GM12878 (cell line): ENCODE results near the gene COL9A3. TPM values are rescaled to one million over a fixed set of nuclear protein-coding genes. Genes with fewer than 3 reads are reported as not detected.

Experiments used
- ATAC-seq: fragments of 200-7000 bp; cut with Tn5 transposase; 3 replicates; pipeline ENCODE4 v1.9.1; 2020; ENCODE audit warnings: mild to moderate bottlenecking, moderate library complexity
- BruUV-seq: library from RNA; stranded (reverse); fragments of 400-500 nt; replicated peaks from 2 replicates; lab custom pipeline; 2021; lab: Mats Ljungman, UMichigan
- CTCF ChIA-PET: fragments of 300-600 bp; sonication (Branson Sonifier 250); formaldehyde crosslinking; extraction: SDS; loops from one replicate; lab custom pipeline; 2021; ENCODE audit warnings: inconsistent platforms; lab: Yijun Ruan, JAX
- POLR2A ChIA-PET: fragments of 350-600 bp; formaldehyde crosslinking; extraction: SDS; loops from one replicate; lab custom pipeline; 2021; ENCODE audit warnings: inconsistent platforms; lab: Charles Lee
- RAD21 ChIA-PET: fragments of 300-600 bp; sonication (Branson Sonifier 250); formaldehyde crosslinking; loops from one replicate; lab custom pipeline; 2023; ENCODE audit warnings: antibody characterized with exemption; ENCODE audit not compliant: unreplicated experiment; lab: Charles Lee
- SMC1A ChIA-PET: fragments of 300-600 bp; sonication (Branson Sonifier 250); formaldehyde crosslinking; loops from one replicate; lab custom pipeline; 2023; ENCODE audit not compliant: unreplicated experiment, uncharacterized antibody; lab: Charles Lee
- DNase-seq: peaks from one replicate; pipeline ENCODE4 v3.0.0-alpha.2; 2011; ENCODE audit warnings: low read depth, low spot score
- FAIRE-seq: peaks from 3 replicates; lab custom pipeline; 2011; peaks lifted over from hg19 to GRCh38; lab: Jason Lieb, UNC
- H2AFZ ChIP-seq: 2 replicates; pipeline ENCODE4 v1.6.0; 2011; ENCODE audit warnings: low read depth, low read length, control low read depth; ENCODE audit not compliant: control insufficient read depth
- H3K27ac ChIP-seq: 2 replicates; pipeline ENCODE4 v1.5.1; 2011; ENCODE audit warnings: control low read depth; ENCODE audit not compliant: control insufficient read depth, insufficient read depth
- H3K27me3 ChIP-seq, 2 experiments: replicated peaks in 1 of 2; 2 replicates each; pipeline versions ENCODE4 v1.6.0 to v1.6.1; 2011; ENCODE audit warnings: low read length in 1 of 2; ENCODE audit not compliant: control insufficient read depth in 2 of 2, insufficient read depth in 2 of 2
- H3K36me3 ChIP-seq, 2 experiments: 2 replicates each; pipeline ENCODE4 v1.5.1; 2011; ENCODE audit warnings: low read length in 1 of 2; ENCODE audit not compliant: control insufficient read depth in 2 of 2, insufficient read depth in 2 of 2
- H3K4me1 ChIP-seq: 2 replicates; pipeline ENCODE4 v1.6.1; 2011; ENCODE audit warnings: mild to moderate bottlenecking, low read length, moderate library complexity, mixed read lengths; ENCODE audit not compliant: control insufficient read depth, insufficient read depth
- H3K4me2 ChIP-seq: 2 replicates; pipeline ENCODE4 v1.6.0; 2011; ENCODE audit warnings: control low read depth; ENCODE audit not compliant: control insufficient read depth, insufficient read depth
- H3K4me3 ChIP-seq: fragments of 200-600 bp; sonication (generic); 2 replicates; pipeline ENCODE4 v1.5.1; 2016
- H3K79me2 ChIP-seq: 2 replicates; pipeline ENCODE4 v1.6.0; 2011; ENCODE audit warnings: low read length; ENCODE audit not compliant: control insufficient read depth, insufficient read depth
- H3K9ac ChIP-seq: 2 replicates; pipeline ENCODE4 v1.8.0; 2011; ENCODE audit warnings: low read length, control low read depth, mixed read lengths; ENCODE audit not compliant: control insufficient read depth, insufficient read depth
- H3K9me3 ChIP-seq: replicated peaks from 3 replicates; pipeline ENCODE4 v1.5.1; 2011; ENCODE audit warnings: mild to moderate bottlenecking, low read length; ENCODE audit not compliant: control insufficient read depth, insufficient read depth
- H4K20me1 ChIP-seq: 2 replicates; pipeline ENCODE4 v1.6.0; 2011; ENCODE audit not compliant: control insufficient read depth, insufficient read depth
- BCL11A ChIP-seq: IDR thresholded peaks from 2 replicates; pipeline ENCODE4 v1.6.1; 2011; ENCODE audit warnings: low read depth, low read length
- DPF2 ChIP-seq: fragments of 450-650 bp; IDR thresholded peaks from 2 replicates; pipeline ENCODE4 v1.6.1; 2017; ENCODE audit warnings: mild to moderate bottlenecking
- GABPA ChIP-seq: IDR thresholded peaks from 2 replicates; pipeline ENCODE4 v1.6.1; 2014; ENCODE audit warnings: antibody characterized with exemption, low read depth, mild to moderate bottlenecking, inconsistent platforms
- JUND ChIP-seq: IDR thresholded peaks from 2 replicates; pipeline ENCODE4 v1.6.1; 2012; ENCODE audit warnings: low read depth, mild to moderate bottlenecking, low read length, improper control_type of control experiment, moderate library complexity
- LARP7 ChIP-seq: fragments of 450-650 bp; IDR thresholded peaks from 2 replicates; pipeline ENCODE4 v1.6.1; 2017; ENCODE audit warnings: mild to moderate bottlenecking
- MEF2A ChIP-seq: IDR thresholded peaks from 2 replicates; pipeline ENCODE4 v1.6.1; 2011; ENCODE audit warnings: low read depth, mild to moderate bottlenecking, low read length, moderate library complexity; ENCODE audit not compliant: insufficient read depth
- NFIC ChIP-seq: IDR thresholded peaks from 2 replicates; pipeline ENCODE4 v1.6.1; 2012; ENCODE audit warnings: low read depth, mild to moderate bottlenecking, inconsistent platforms, low read length, moderate library complexity
- POLR2AphosphoS2 ChIP-seq: IDR thresholded peaks from 2 replicates; pipeline ENCODE4 v1.6.1; 2011; ENCODE audit warnings: low read depth, mild to moderate bottlenecking, low read length, improper control_type of control experiment, moderate library complexity
- RCOR1 ChIP-seq: conservative IDR thresholded peaks from 2 replicates; pipeline ENCODE4 v1.6.1; 2012; ENCODE audit warnings: low read depth, low read length, improper control_type of control experiment
- SIX5 ChIP-seq: IDR thresholded peaks from 2 replicates; pipeline ENCODE4 v1.6.1; 2011; ENCODE audit warnings: mild to moderate bottlenecking, low read depth, low read length, moderate library complexity; ENCODE audit not compliant: severe bottlenecking
- SMAD1 ChIP-seq: fragments of 450-650 bp; IDR thresholded peaks from 2 replicates; pipeline ENCODE4 v1.6.1; 2018; ENCODE audit warnings: mild to moderate bottlenecking, low read depth; ENCODE audit not compliant: partially characterized antibody
- SMC3 ChIP-seq: IDR thresholded peaks from 2 replicates; pipeline ENCODE4 v1.6.1; 2011; ENCODE audit warnings: low read length, improper control_type of control experiment, borderline replicate concordance
- SP1 ChIP-seq: IDR thresholded peaks from one replicate; pipeline ENCODE4 v1.6.1; 2011; ENCODE audit warnings: low read depth, low read length
- TBL1XR1 ChIP-seq: IDR thresholded peaks from 2 replicates; pipeline ENCODE4 v1.6.1; 2012; ENCODE audit warnings: low read depth, low read length, improper control_type of control experiment
- USF2 ChIP-seq: IDR thresholded peaks from 2 replicates; pipeline ENCODE4 v1.6.1; 2011; ENCODE audit warnings: low read depth, low read length, improper control_type of control experiment, borderline replicate concordance
- WGBS: methylation state at CpG from one replicate; pipeline ENCODE4 v1.1.6; 2016; ENCODE audit warnings: low lambda C conversion rate; ENCODE audit not compliant: insufficient replicate concordance, insufficient coverage; ENCODE audit errors: missing lambda C conversion rate; 5-methylcytosine and 5-hydroxymethylcytosine counted together
- in situ Hi-C: fragments of 300-500 bp; cut with MboI; formaldehyde crosslinking; loops from 9 replicates; pipeline ENCODE4 v1.14.3; 2018; ENCODE audit warnings: mixed read lengths
- intact Hi-C: fragments of 100-400 bp; cut with micrococcal nuclease; formaldehyde crosslinking; loops from one replicate; pipeline ENCODE4 v1.14.2; 2022; ENCODE audit not compliant: unreplicated experiment
- polyA plus RNA-seq, 11 experiments: library from polyadenylated mRNA; depleted of rRNA in 4 of 11; unstranded in 6 of 11; stranded (reverse) in 5 of 11; fragments of >200 nt; fragmentation: Nextera tagmentation in 4 of 11; fragmentation: Illumina TruSeq in 1 of 11; extraction: Ambion mirVana in 4 of 11; extraction: Trizol in 1 of 11; gene quantifications; 1 replicate in 1 of 11; 2 replicates in 10 of 11; pipeline versions ENCODE4 v1.2.1 to v1.2.3, GENCODE V29; 2011 to 2016; ENCODE audit warnings: inconsistent platforms in 2 of 11, missing spikeins in 2 of 11, low read depth in 1 of 11
- total RNA-seq, 4 experiments: library from RNA; depleted of rRNA in 3 of 4; stranded (reverse); fragments of >200 nt in 3 of 4; fragmentation: Illumina TruSeq in 1 of 4; extraction: Trizol in 1 of 4; gene quantifications; 2 replicates each; pipeline versions ENCODE4 v1.2.1 to v1.2.3, GENCODE V29; 2013 to 2021

The COL9A3 gene
- total and polyA plus RNA-seq, 10 of the 15 experiments (the other 5 are each of a cell fraction or from before 2014, with no cell fraction given), result 0.09 to 1.7 (median 0.63) TPM; not detected in 1

- no TSS peak for BruUV-seq
- WGBS, result 72% methylated on average over 12 of the region's 12 CpGs
- Histone ChIP-seq H3K9ac (no peak overlapping the region), H3K36me3 (no peaks in the 10 kb centered on the region; a peak in 1 of 4 replicates), H3K4me3 (no peak overlapping the region), H3K27ac (no peak overlapping the region), H3K4me1 (peaks cover 14% of the 10 kb centered on the region), H3K27me3 (peaks cover 2 to 4% of the 10 kb centered on the region in 2 experiments; a peak in 2 of 4 replicates), H3K79me2 (no peaks in the 10 kb centered on the region), H4K20me1 (no peaks in the 10 kb centered on the region), H2AFZ (no peak overlapping the region), H3K4me2 (no peak overlapping the region), H3K9me3 (no peaks in the 10 kb centered on the region; the same call in 2 of the 3 replicates)
- TF ChIP-seq RCOR1 (no peak), JUND (no peak), SIX5 (no peak), TBL1XR1 (no peak), SMAD1 (no peak), LARP7 (no peak), BCL11A (no peak), SP1 (no peak), POLR2AphosphoS2 (no peak), GABPA (no peak), DPF2 (no peak), SMC3 (no peak), USF2 (no peak), NFIC (no peak), MEF2A (no peak)
- SMC1A ChIA-PET, result interaction anchor here (1.3 to 2.0 kb wide), 2 partner anchors 289 to 488 kb away, joined by 3 to 5 read pairs; partner anchors contain the start of gene ADRM1
- FAIRE-seq (no peak), DNase-seq (no peak), ATAC-seq (no peak)
- in situ Hi-C loops, result loop anchor here (5.0 to 10.0 kb wide), 3 partner anchors 135 to 288 kb away; no protein-coding TSS in a partner anchor
- POLR2A ChIA-PET, result no interaction called here
- intact Hi-C loops, result loop anchor here (2.0 to 5.0 kb wide), 3 partner anchors 289 to 488 kb away; partner anchors contain the start of genes ADRM1 and CABLES2
- CTCF ChIA-PET, result interaction anchor here (0.9 to 2.1 kb wide), 6 partner anchors 19 to 173 kb away, joined by 3 to 8 read pairs (median 4); no protein-coding TSS in a partner anchor
- RAD21 ChIA-PET, result interaction anchor here (0.5 to 1.3 kb wide), 4 partner anchors 122 to 201 kb away, joined by 3 to 4 read pairs (median 4); no protein-coding TSS in a partner anchor
Measured at GRCh38 chr20:62790075-62790474, 26.8 kb upstream of the COL9A3 start.
